Neural progenitor cell (in vitro differentiated cells): Measurements from ENCODE around the gene EIF2A. TPM values are rescaled to one million over a fixed set of nuclear protein-coding genes. Genes with fewer than 3 reads are reported as not detected.
"Not testable (repeated sequence)": the region's sequence is repeated elsewhere in the genome, so short reads cannot be mapped to it uniquely, and the experiment has no call there.

ENCODE experiments used
- DNase-seq: peaks from one replicate; pipeline ENCODE4 v3.0.0-alpha.2; 2016; ENCODE audit warnings: low spot score
- H2AFZ ChIP-seq: fragments of 200-600 bp; sonication (generic); replicated peaks from 2 replicates; pipeline ENCODE4 v1.6.1; 2016; ENCODE audit warnings: antibody characterized with exemption
- H3F3A ChIP-seq: fragments of 200-600 bp; sonication (generic); 2 replicates; pipeline ENCODE4 v1.6.1; 2016; ENCODE audit warnings: antibody characterized with exemption, low read depth
- H3K27ac ChIP-seq: fragments of 200-600 bp; sonication (generic); 2 replicates; pipeline ENCODE4 v1.5.1; 2016; ENCODE audit warnings: mild to moderate bottlenecking
- H3K27me3 ChIP-seq: fragments of 200-600 bp; sonication (generic); 2 replicates; pipeline ENCODE4 v1.6.1; 2016; ENCODE audit warnings: mild to moderate bottlenecking, moderate library complexity
- H3K36me3 ChIP-seq: fragments of 200-600 bp; sonication (generic); 2 replicates; pipeline ENCODE4 v1.5.1; 2016
- H3K4me1 ChIP-seq: fragments of 200-600 bp; sonication (generic); 2 replicates; pipeline ENCODE4 v1.6.1; 2016; ENCODE audit warnings: mixed run types
- H3K4me2 ChIP-seq: fragments of 200-600 bp; sonication (generic); 2 replicates; pipeline ENCODE4 v1.6.1; 2016
- H3K4me3 ChIP-seq: fragments of 200-600 bp; sonication (generic); 2 replicates; pipeline ENCODE4 v1.5.1; 2016
- H3K79me2 ChIP-seq: fragments of 200-600 bp; sonication (generic); 2 replicates; pipeline ENCODE4 v1.6.1; 2016; ENCODE audit warnings: low read depth
- H3K9ac ChIP-seq: fragments of 200-600 bp; sonication (generic); 2 replicates; pipeline ENCODE4 v1.6.1; 2016
- H3K9me3 ChIP-seq: fragments of 200-600 bp; sonication (generic); 2 replicates; pipeline ENCODE4 v1.5.1; 2016; ENCODE audit warnings: low read depth
- H4K20me1 ChIP-seq: fragments of 200-600 bp; sonication (generic); 2 replicates; pipeline ENCODE4 v1.6.1; 2016; ENCODE audit warnings: low read depth
- H3K27ac Mint-ChIP-seq: 3 replicates; pipeline ENCODE4 v1.8.0; 2021; ENCODE audit warnings: mixed read lengths
- H3K27me3 Mint-ChIP-seq: 2 replicates; pipeline ENCODE4 v1.8.0; 2022; ENCODE audit warnings: low read depth, mild to moderate bottlenecking, inconsistent platforms, moderate library complexity, mixed read lengths; ENCODE audit not compliant: insufficient read depth
- H3K36me3 Mint-ChIP-seq: 3 replicates; pipeline ENCODE4 v1.8.0; 2021; ENCODE audit warnings: mixed read lengths
- H3K4me1 Mint-ChIP-seq: 3 replicates; pipeline ENCODE4 v1.8.0; 2021; ENCODE audit warnings: mixed read lengths
- H3K4me3 Mint-ChIP-seq: 3 replicates; pipeline ENCODE4 v1.8.0; 2021; ENCODE audit warnings: mild to moderate bottlenecking, moderate library complexity, mixed read lengths
- H3K9me3 Mint-ChIP-seq: 3 replicates; pipeline ENCODE4 v1.8.0; 2020; ENCODE audit warnings: mixed read lengths
- EZH2 ChIP-seq: fragments of 200-600 bp; sonication (generic); IDR thresholded peaks from 2 replicates; pipeline ENCODE4 v1.6.1; 2017; ENCODE audit warnings: antibody characterized with exemption, mild to moderate bottlenecking, moderate library complexity
- EZH2phosphoT487 ChIP-seq: fragments of 200-600 bp; sonication (generic); IDR thresholded peaks from 2 replicates; pipeline ENCODE4 v1.6.1; 2017; ENCODE audit warnings: antibody characterized with exemption
- total RNA-seq: library from RNA; depleted of rRNA; stranded (reverse); fragments of >200 nt; gene quantifications from 2 replicates; pipeline ENCODE4 v1.2.3, GENCODE V29; 2015; ENCODE audit warnings: low replicate concordance
- TF ChIP-seq, protein P1 (sequence below): fragments of 200-600 bp; sonication (generic); IDR thresholded peaks from 2 replicates; pipeline ENCODE4 v1.5.1; 2017; ENCODE audit warnings: antibody characterized with exemption, mild to moderate bottlenecking

EIF2A gene
- total RNA-seq = 109 and 135 TPM in 2 replicates

DNA sequence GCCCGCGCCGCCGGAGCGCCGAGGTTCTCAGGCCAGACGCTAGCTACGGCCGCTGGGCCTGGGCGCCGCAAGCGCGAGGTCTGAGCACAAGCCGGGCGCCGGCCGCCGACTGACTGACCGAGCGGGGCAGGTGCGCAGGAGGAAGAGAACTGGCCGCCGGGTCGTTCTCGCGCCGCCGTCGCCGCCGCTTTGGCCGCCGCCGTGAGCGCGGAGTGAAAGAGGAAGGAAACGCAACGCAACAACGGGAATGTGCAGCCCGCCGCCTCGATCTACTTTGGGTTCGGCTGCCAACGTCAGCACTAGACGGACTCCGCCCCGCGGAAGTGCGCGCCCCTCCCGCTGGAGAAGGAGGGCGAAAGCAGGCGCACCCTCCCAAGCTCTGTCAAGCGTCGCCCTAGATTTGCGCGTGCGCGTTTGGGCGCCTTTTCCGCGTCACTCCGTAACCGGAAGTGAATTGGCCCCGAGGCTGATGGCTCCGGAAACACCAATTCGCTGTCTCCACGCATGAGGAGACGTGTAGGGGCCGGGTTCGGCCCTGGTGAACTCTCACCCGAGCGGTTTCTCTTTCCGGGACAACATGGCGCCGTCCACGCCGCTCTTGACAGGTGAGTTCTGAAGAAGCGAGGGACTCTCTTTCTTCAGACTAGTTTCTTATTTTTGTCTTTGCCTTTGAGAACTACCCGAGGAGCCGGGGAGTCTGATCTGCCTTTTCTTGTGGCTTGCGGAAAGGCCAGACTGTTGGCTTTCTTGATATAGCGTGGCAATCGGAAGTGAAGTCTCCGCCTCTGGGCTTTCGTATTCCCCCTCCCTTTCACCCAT is at the start of gene EIF2A, which contains the start of gene SERP1:
EIF2A (plus strand) TSS at position 562 of the 819 bp plus-strand sequence; CDS start at position 578, 16 bp downstream.
SERP1 (minus strand) TSS at position 271 of the 819 bp plus-strand sequence. CDS start 361 bp downstream, outside the sequence.
- H3K4me1 Mint-ChIP-seq = peaks cover 20% of the 10 kb centered on the region
- TF ChIP-seq EZH2phosphoT487 = no peak
- TF ChIP-seq, protein P1, sequence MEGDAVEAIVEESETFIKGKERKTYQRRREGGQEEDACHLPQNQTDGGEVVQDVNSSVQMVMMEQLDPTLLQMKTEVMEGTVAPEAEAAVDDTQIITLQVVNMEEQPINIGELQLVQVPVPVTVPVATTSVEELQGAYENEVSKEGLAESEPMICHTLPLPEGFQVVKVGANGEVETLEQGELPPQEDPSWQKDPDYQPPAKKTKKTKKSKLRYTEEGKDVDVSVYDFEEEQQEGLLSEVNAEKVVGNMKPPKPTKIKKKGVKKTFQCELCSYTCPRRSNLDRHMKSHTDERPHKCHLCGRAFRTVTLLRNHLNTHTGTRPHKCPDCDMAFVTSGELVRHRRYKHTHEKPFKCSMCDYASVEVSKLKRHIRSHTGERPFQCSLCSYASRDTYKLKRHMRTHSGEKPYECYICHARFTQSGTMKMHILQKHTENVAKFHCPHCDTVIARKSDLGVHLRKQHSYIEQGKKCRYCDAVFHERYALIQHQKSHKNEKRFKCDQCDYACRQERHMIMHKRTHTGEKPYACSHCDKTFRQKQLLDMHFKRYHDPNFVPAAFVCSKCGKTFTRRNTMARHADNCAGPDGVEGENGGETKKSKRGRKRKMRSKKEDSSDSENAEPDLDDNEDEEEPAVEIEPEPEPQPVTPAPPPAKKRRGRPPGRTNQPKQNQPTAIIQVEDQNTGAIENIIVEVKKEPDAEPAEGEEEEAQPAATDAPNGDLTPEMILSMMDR = no peak
- H3K27ac Mint-ChIP-seq = peak within 1 kb of the TSS; percentile 84
- peak; percentile 99 for DNase-seq
- Histone ChIP-seq H3K27me3 (no peaks in the 10 kb centered on the region), H3K9ac (peak within 1 kb of the TSS; percentile 95), H3K4me2 (peak within 1 kb of the TSS; percentile 96), H2AFZ (peak within 1 kb of the TSS; percentile 93), H4K20me1 (peaks cover 21% of the 10 kb centered on the region), H3K27ac (peak within 1 kb of the TSS; percentile 98), H3F3A (peaks cover 9% of the 10 kb centered on the region), H3K79me2 (peaks cover 85% of the 10 kb centered on the region), H3K4me3 (peak within 1 kb of the TSS; percentile 98), H3K4me1 (peaks cover 17% of the 10 kb centered on the region), H3K36me3 (peaks cover 8% of the 10 kb centered on the region), H3K9me3 (no peaks in the 10 kb centered on the region)
- no peaks in the 10 kb centered on the region for H3K9me3 Mint-ChIP-seq
- peak within 1 kb of the TSS; percentile 93 for H3K4me3 Mint-ChIP-seq
- H3K36me3 Mint-ChIP-seq = peaks cover 4% of the 10 kb centered on the region
- H3K27me3 Mint-ChIP-seq = peaks cover 4% of the 10 kb centered on the region

DNA sequence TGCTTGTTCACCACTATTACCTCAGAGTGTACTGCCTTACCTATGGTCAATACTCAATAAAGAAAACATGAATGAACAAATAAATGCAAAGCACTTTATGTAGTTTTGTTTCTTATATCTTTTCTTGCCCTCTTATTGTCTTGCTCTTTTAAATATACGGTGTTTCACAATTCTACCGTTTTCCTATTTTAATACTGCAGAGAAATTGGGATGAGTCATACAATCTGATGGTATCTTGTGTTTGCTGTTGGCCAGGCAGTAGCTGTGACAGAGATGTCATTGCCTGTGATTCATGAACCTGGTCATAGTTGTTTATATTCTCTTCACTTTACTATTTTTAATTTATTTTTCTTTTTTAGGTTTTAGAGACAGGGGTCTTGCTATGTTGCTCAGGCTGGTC is 48.6 kb upstream of the EIF2A start:
- no peaks in the 10 kb centered on the region for H3K79me2 ChIP-seq
- no peaks in the 10 kb centered on the region for H3K9me3 ChIP-seq
- H3K4me1 ChIP-seq = peaks cover 8% of the 10 kb centered on the region
- Mint-ChIP-seq H3K4me1 (peaks cover 18% of the 10 kb centered on the region), H3K27me3 (peaks cover 3% of the 10 kb centered on the region), H3K9me3 (peaks cover 18% of the 10 kb centered on the region), H3K4me3 (no peak overlapping the region), H3K36me3 (peaks cover 5% of the 10 kb centered on the region), H3K27ac (no peak overlapping the region)
- H3F3A ChIP-seq = peaks cover 4% of the 10 kb centered on the region
- H4K20me1 ChIP-seq = no peaks in the 10 kb centered on the region
- H3K27me3 ChIP-seq = no peaks in the 10 kb centered on the region
- no peak overlapping the region for H3K27ac ChIP-seq
- no peak overlapping the region for H2AFZ ChIP-seq
- no peaks in the 10 kb centered on the region for H3K36me3 ChIP-seq
- no peak overlapping the region for H3K4me2 ChIP-seq
- H3K9ac ChIP-seq = no peak overlapping the region
- TF ChIP-seq, protein P1 = no peak
- no peak for DNase-seq
- no peak overlapping the region for H3K4me3 ChIP-seq

DNA sequence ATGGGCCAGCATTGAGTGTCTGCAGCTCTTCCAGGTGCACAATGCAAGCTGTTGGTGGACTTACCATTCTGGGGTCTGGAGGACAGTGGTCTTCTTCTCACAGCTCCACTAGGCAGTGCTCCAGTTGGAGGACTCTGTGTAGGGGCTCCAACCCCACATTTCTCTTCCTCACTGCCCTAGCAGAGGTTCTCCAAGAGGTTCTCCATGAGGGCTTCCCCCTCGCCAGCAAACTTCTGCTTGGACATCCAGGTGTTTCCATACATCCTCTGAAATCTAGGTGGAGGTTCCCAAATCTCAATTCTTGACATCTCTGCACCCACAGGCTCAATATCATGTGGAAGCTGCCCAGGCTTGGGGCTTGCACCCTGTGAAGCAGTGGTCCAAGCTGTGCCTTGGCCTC is 45.6 kb upstream of the EIF2A start:
- not testable (repeated sequence) for H3K4me1 Mint-ChIP-seq, H3K36me3 Mint-ChIP-seq, H3K27ac Mint-ChIP-seq

DNA sequence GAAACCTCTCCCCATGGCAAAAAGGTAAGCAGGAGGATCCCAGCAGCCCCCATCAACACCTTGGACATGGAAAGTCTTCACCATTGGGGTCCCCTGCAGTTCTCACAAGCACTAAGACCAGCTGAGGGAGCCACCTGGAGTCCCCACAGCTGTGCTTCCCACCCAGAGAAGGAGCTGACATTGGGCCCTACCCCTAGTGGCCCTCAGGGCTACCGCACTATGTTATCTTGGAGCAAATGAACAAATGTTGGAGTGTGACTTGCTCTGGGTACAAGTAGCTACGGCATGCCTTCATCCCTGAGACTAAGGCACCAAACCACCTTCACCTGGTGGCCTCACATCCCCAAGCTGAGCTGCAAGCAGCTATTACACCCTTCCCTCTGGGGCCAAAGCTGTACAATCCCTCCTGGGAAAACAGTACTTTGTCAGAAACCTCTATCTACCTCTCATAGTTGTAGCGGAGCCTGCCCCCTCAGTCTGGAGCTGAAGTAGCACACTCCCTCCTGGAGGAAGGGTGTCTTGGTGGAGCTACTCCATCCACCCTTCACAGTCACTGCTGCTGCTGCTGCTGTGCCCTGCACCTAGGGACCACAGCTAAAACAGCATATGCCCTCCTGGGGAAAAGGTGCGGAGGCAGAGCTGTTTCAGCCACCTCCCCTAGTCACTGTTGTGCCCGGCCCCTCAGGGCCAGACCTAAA is 43.0 kb upstream of the EIF2A start:
- TF ChIP-seq, protein P1 = no peak
- TF ChIP-seq EZH2 (no peak), EZH2phosphoT487 (no peak)
- H3K4me1 ChIP-seq = no peaks in the 10 kb centered on the region
- H3K27ac ChIP-seq = no peak overlapping the region
- no peaks in the 10 kb centered on the region for H3K27me3 ChIP-seq
- no peak overlapping the region for H3K4me2 ChIP-seq
- Mint-ChIP-seq H3K4me3 (no peak overlapping the region), H3K27ac (no peak overlapping the region), H3K27me3 (no peaks in the 10 kb centered on the region), H3K9me3 (peaks cover 23% of the 10 kb centered on the region), H3K36me3 (peaks cover 5% of the 10 kb centered on the region), H3K4me1 (no peaks in the 10 kb centered on the region)
- H3F3A ChIP-seq = no peaks in the 10 kb centered on the region
- no peak overlapping the region for H2AFZ ChIP-seq
- H3K9me3 ChIP-seq = no peaks in the 10 kb centered on the region
- H3K9ac ChIP-seq = no peak overlapping the region
- no peaks in the 10 kb centered on the region for H3K36me3 ChIP-seq
- H3K4me3 ChIP-seq = no peak overlapping the region
- H4K20me1 ChIP-seq = no peaks in the 10 kb centered on the region
- no peak for DNase-seq
- no peaks in the 10 kb centered on the region for H3K79me2 ChIP-seq

More for the DNA sequence above, 45.6 kb upstream of the EIF2A start:
- not testable (repeated sequence) for DNase-seq, H3F3A ChIP-seq, H3K79me2 ChIP-seq, H3K27me3 ChIP-seq, H3K36me3 ChIP-seq, H3K9ac ChIP-seq, H4K20me1 ChIP-seq, H2AFZ ChIP-seq, H3K4me3 Mint-ChIP-seq, H3K4me3 ChIP-seq, H3K27me3 Mint-ChIP-seq, H3K9me3 ChIP-seq, H3K4me2 ChIP-seq, H3K27ac ChIP-seq, H3K4me1 ChIP-seq
- peaks cover 20% of the 10 kb centered on the region for H3K9me3 Mint-ChIP-seq
